SK-N-SH (cell line): ENCODE data around the gene NIT1. TPM values are rescaled to one million over a fixed set of nuclear protein-coding genes. Genes with fewer than 3 reads are reported as not detected.

Source experiments
- CTCF ChIA-PET: fragments of 300-600, 350-600 bp; formaldehyde crosslinking; extraction: SDS; loops from one replicate; lab custom pipeline; 2021; lab: Yijun Ruan, JAX
- POLR2A ChIA-PET: fragments of 350-600 bp; sonication (Branson Sonifier 250); formaldehyde crosslinking; extraction: SDS; loops from one replicate; lab custom pipeline; 2020; ENCODE audit warnings: antibody characterized with exemption, inconsistent platforms; lab: Yijun Ruan, JAX
- DNase-seq: peaks from one replicate; pipeline ENCODE4 v3.0.0; 2012
- H2AFZ ChIP-seq: fragments of 200-600 bp; sonication (generic); 2 replicates; pipeline ENCODE4 v1.8.1; 2016; ENCODE audit warnings: antibody characterized with exemption, mild to moderate bottlenecking, low read depth
- H3F3A ChIP-seq: fragments of 200-600 bp; sonication (generic); replicated peaks from 2 replicates; pipeline ENCODE3; 2016; ENCODE audit warnings: antibody characterized with exemption, mild to moderate bottlenecking; ENCODE audit not compliant: insufficient read depth
- H3K27ac ChIP-seq, 2 experiments: fragments of 200-500 bp in 1 of 2; fragments of 200-600 bp in 1 of 2; sonication (Bioruptor generic) in 1 of 2; sonication (generic), shearing (Covaris generic) in 1 of 2; 2 replicates each; pipeline versions ENCODE4 v1.5.1 to v1.6.1; 2014 to 2016; ENCODE audit warnings: low read depth in 2 of 2, inconsistent platforms in 1 of 2, low read length in 1 of 2, mild to moderate bottlenecking in 1 of 2, mixed read lengths in 1 of 2
- H3K27me3 ChIP-seq: fragments of 200-600 bp; sonication (generic), shearing (Covaris generic); 2 replicates; pipeline ENCODE4 v1.6.1; 2016; ENCODE audit warnings: mixed run types; ENCODE audit not compliant: insufficient read depth
- H3K36me3 ChIP-seq, 2 experiments: fragments of 200-500 bp in 1 of 2; fragments of 200-600 bp in 1 of 2; sonication (Bioruptor generic) in 1 of 2; sonication (generic) in 1 of 2; replicated peaks in 1 of 2; 2 replicates each; pipeline versions ENCODE3 to v1.5.1; 2014 to 2016; ENCODE audit warnings: low read length in 1 of 2, mild to moderate bottlenecking in 1 of 2; ENCODE audit not compliant: insufficient read depth in 2 of 2, control insufficient read depth in 1 of 2
- H3K4me1 ChIP-seq, 2 experiments: fragments of 200-500 bp in 1 of 2; fragments of 200-600 bp in 1 of 2; sonication (Bioruptor generic) in 1 of 2; sonication (generic), shearing (Covaris generic) in 1 of 2; 2 replicates each; pipeline versions ENCODE4 v1.5.1 to v1.6.1; 2014 to 2016; ENCODE audit warnings: low read depth in 1 of 2, low read length in 1 of 2, mixed run types in 1 of 2; ENCODE audit not compliant: insufficient read depth in 2 of 2, control insufficient read depth in 1 of 2
- H3K4me2 ChIP-seq: fragments of 200-600 bp; sonication (generic), shearing (Covaris generic); 2 replicates; pipeline ENCODE4 v1.6.1; 2017; ENCODE audit warnings: mixed run types
- H3K4me3 ChIP-seq, 2 experiments: fragments of 200-500 bp in 1 of 2; fragments of 200-600 bp in 1 of 2; sonication (Bioruptor generic) in 1 of 2; sonication (generic), shearing (Covaris generic) in 1 of 2; 2 replicates each; pipeline versions ENCODE4 v1.5.1 to v1.8.1; 2014 to 2016; ENCODE audit warnings: low read depth in 2 of 2, inconsistent platforms in 1 of 2, low read length in 1 of 2, mild to moderate bottlenecking in 1 of 2, mixed read lengths in 1 of 2, moderate library complexity in 1 of 2
- H3K79me2 ChIP-seq: fragments of 200-600 bp; sonication (generic); 2 replicates; pipeline ENCODE4 v1.8.1; 2017; ENCODE audit warnings: mild to moderate bottlenecking; ENCODE audit not compliant: insufficient read depth
- H3K9ac ChIP-seq: fragments of 200-600 bp; sonication (generic); 2 replicates; pipeline ENCODE4 v1.6.1; 2017; ENCODE audit warnings: mixed run types
- H3K9me2 ChIP-seq: fragments of 200-600 bp; sonication (generic); 2 replicates; pipeline ENCODE4 v1.6.1; 2017; ENCODE audit warnings: mixed run types
- H3K9me3 ChIP-seq: fragments of 200-600 bp; sonication (generic); 2 replicates; pipeline ENCODE4 v1.6.1; 2017; ENCODE audit warnings: mixed run types, mild to moderate bottlenecking, moderate library complexity
- H4K20me1 ChIP-seq: fragments of 200-600 bp; sonication (generic); 2 replicates; pipeline ENCODE4 v1.6.1; 2017; ENCODE audit warnings: mild to moderate bottlenecking, mixed run types; ENCODE audit not compliant: insufficient read depth
- EP300 ChIP-seq, 2 experiments: IDR thresholded peaks; 2 replicates each; pipeline versions ENCODE4 v1.4.0 to v1.6.1; 2012; ENCODE audit warnings: borderline replicate concordance in 1 of 2, low read depth in 1 of 2, low read length in 1 of 2
- EZH2phosphoT487 ChIP-seq: fragments of 200-600 bp; sonication (generic); IDR thresholded peaks from 2 replicates; pipeline ENCODE4 v1.6.1; 2017; ENCODE audit warnings: low read depth, mixed run types, mild to moderate bottlenecking, antibody characterized with exemption, moderate library complexity, borderline replicate concordance
- FOSL2 ChIP-seq: IDR thresholded peaks from 2 replicates; pipeline ENCODE4 v1.4.0; 2012; ENCODE audit warnings: low read depth, mild to moderate bottlenecking, moderate library complexity, borderline replicate concordance
- FOXJ3 ChIP-seq: sonication (generic); formaldehyde crosslinking; IDR thresholded peaks from 2 replicates; pipeline ENCODE4 v1.5.1; 2020; ENCODE audit warnings: mild to moderate bottlenecking, missing genetic modification reagents
- FOXM1 ChIP-seq: IDR thresholded peaks from 2 replicates; pipeline ENCODE4 v1.4.0; 2012; ENCODE audit warnings: low read depth, mild to moderate bottlenecking
- GATA2 ChIP-seq: sonication (generic); formaldehyde crosslinking; IDR thresholded peaks from 2 replicates; pipeline ENCODE4 v1.5.0; 2020; ENCODE audit warnings: mild to moderate bottlenecking, missing genetic modification reagents
- MEF2A ChIP-seq: IDR thresholded peaks from 2 replicates; pipeline ENCODE4 v1.4.0; 2012; ENCODE audit warnings: low read depth, borderline replicate concordance
- MXI1 ChIP-seq: IDR thresholded peaks from 2 replicates; pipeline ENCODE4 v1.6.1; 2012; ENCODE audit warnings: mild to moderate bottlenecking, low read depth, low read length, improper control_type of control experiment
- NRF1 ChIP-seq: IDR thresholded peaks from 2 replicates; pipeline ENCODE4 v1.6.1; 2012; ENCODE audit warnings: low read depth, mild to moderate bottlenecking, low read length
- POLR2AphosphoS5 ChIP-seq: IDR thresholded peaks from 2 replicates; pipeline ENCODE4 v1.6.1; 2012; ENCODE audit warnings: low read depth, low read length
- RAD21 ChIP-seq: IDR thresholded peaks from 2 replicates; pipeline ENCODE4 v1.6.1; 2012; ENCODE audit warnings: mild to moderate bottlenecking, low read length
- RCOR1 ChIP-seq: fragments of 150-350 bp; IDR thresholded peaks from 2 replicates; pipeline ENCODE4 v1.6.1; 2017; ENCODE audit warnings: antibody characterized with exemption, low read length
- REST ChIP-seq: IDR thresholded peaks from 2 replicates; pipeline ENCODE4 v1.6.1; 2012; ENCODE audit warnings: mild to moderate bottlenecking, low read depth, low read length, moderate library complexity
- TEAD4 ChIP-seq: IDR thresholded peaks from 2 replicates; pipeline ENCODE4 v1.4.0; 2012; ENCODE audit warnings: mild to moderate bottlenecking, borderline replicate concordance; ENCODE audit not compliant: insufficient read depth
- WGBS: methylation state at CpG from one replicate; pipeline ENCODE4 v1.1.6; 2017; ENCODE audit warnings: low lambda C conversion rate; 5-methylcytosine and 5-hydroxymethylcytosine counted together
- polyA plus RNA-seq, 3 experiments: library from polyadenylated mRNA; depleted of rRNA; stranded (reverse); fragments of >200 nt; gene quantifications; 2 replicates each; pipeline ENCODE4 v1.2.3, GENCODE V29; 2012
- TF ChIP-seq, protein P1 (sequence below): IDR thresholded peaks from 2 replicates; pipeline ENCODE4 v1.4.0; 2012; ENCODE audit warnings: low read depth, borderline replicate concordance

NIT1 gene
- polyA plus RNA-seq, 1 of the 3 experiments (the other 2 are of a cell fraction), result 38.7 TPM

- Histone ChIP-seq H3K4me1 (peaks cover 15 to 19% of the 10 kb centered on the region in 2 experiments; a peak in 3 of 4 replicates), H3K4me2 (no peak overlapping the region), H3K36me3 (peaks cover 19 to 53% of the 10 kb centered on the region in 2 experiments), H3K9me2 (no peaks in the 10 kb centered on the region), H3K27ac (no peak overlapping the region), H4K20me1 (peaks cover 8% of the 10 kb centered on the region; the same call in 1 of the 2 replicates), H3K4me3 (no peak overlapping the region), H3K27me3 (no peaks in the 10 kb centered on the region), H3K9ac (no peak overlapping the region), H2AFZ (no peak overlapping the region), H3K79me2 (peaks cover 61% of the 10 kb centered on the region), H3K9me3 (no peaks in the 10 kb centered on the region), H3F3A (peaks cover 7% of the 10 kb centered on the region)
- POLR2A ChIA-PET, result interaction anchor here (0.7 to 1.1 kb wide), 3 partner anchors 9 to 20 kb away, joined by 3 to 5 read pairs (median 5); partner anchors contain the start of gene DEDD
- no peak for TF ChIP-seq REST
- TF ChIP-seq MEF2A, result no peak
- no peak for TF ChIP-seq RCOR1
- TF ChIP-seq, protein P1, sequence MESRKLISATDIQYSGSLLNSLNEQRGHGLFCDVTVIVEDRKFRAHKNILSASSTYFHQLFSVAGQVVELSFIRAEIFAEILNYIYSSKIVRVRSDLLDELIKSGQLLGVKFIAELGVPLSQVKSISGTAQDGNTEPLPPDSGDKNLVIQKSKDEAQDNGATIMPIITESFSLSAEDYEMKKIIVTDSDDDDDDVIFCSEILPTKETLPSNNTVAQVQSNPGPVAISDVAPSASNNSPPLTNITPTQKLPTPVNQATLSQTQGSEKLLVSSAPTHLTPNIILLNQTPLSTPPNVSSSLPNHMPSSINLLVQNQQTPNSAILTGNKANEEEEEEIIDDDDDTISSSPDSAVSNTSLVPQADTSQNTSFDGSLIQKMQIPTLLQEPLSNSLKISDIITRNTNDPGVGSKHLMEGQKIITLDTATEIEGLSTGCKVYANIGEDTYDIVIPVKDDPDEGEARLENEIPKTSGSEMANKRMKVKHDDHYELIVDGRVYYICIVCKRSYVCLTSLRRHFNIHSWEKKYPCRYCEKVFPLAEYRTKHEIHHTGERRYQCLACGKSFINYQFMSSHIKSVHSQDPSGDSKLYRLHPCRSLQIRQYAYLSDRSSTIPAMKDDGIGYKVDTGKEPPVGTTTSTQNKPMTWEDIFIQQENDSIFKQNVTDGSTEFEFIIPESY, result no peak
- no peak for TF ChIP-seq MXI1
- no peak for TF ChIP-seq FOXJ3 (CRISPR knock-in tag)
- TF ChIP-seq EP300 (IDR thresholded peaks at IDR 0.05; ENCODE audit: borderline replicate concordance in 1 of 2, low read depth in 1 of 2, low read length in 1 of 2), result no peak
- no peak for TF ChIP-seq TEAD4
- TF ChIP-seq FOXM1, result no peak
- TF ChIP-seq RAD21, result no peak
- no peak for TF ChIP-seq NRF1
- no peak for TF ChIP-seq POLR2AphosphoS5
- TF ChIP-seq EZH2phosphoT487, result no peak
- no peak for TF ChIP-seq FOSL2
- no peak for TF ChIP-seq GATA2
- CTCF ChIA-PET, result no interaction called here
- WGBS, result 81% methylated on average over 4 of the region's 4 CpGs
- no peak for DNase-seq
Observed at GRCh38 chr1:161121834-161122233, 3.9 kb downstream of the NIT1 start.
